WI38 (cell line): ENCODE data around the gene ATXN10.

ENCODE experiments used
- H3K4me3 ChIP-seq: 2 replicates; pipeline ENCODE4 v1.5.1; 2011; ENCODE audit warnings: low read depth, mild to moderate bottlenecking, control low read depth, low read length
- TF ChIP-seq, protein P1 (sequence below): IDR thresholded peaks from 2 replicates; pipeline ENCODE4 v1.5.1; 2012; ENCODE audit warnings: low read depth, mild to moderate bottlenecking, control low read depth, low read length

Gene ATXN10

DNA sequence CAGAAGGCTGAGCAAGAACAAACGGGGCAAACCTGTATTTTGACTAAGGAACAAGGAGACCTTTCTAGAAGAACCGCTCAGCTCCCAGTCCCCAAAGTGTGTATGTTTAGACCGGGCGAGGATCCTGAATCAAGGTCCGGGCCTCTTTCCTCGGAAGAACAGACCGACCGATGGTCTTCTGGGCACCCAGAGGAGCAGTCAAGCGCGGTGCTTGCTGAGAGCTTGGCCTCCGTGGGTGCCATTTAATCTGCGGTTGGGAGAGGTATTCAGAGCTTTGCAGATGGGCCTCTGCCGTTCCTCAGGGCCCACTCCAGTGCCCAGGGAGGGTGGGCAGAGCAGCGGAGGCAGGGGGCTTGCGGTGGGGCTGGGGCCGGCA is 26.5 kb upstream of the ATXN10 start:
- TF ChIP-seq, protein P1, sequence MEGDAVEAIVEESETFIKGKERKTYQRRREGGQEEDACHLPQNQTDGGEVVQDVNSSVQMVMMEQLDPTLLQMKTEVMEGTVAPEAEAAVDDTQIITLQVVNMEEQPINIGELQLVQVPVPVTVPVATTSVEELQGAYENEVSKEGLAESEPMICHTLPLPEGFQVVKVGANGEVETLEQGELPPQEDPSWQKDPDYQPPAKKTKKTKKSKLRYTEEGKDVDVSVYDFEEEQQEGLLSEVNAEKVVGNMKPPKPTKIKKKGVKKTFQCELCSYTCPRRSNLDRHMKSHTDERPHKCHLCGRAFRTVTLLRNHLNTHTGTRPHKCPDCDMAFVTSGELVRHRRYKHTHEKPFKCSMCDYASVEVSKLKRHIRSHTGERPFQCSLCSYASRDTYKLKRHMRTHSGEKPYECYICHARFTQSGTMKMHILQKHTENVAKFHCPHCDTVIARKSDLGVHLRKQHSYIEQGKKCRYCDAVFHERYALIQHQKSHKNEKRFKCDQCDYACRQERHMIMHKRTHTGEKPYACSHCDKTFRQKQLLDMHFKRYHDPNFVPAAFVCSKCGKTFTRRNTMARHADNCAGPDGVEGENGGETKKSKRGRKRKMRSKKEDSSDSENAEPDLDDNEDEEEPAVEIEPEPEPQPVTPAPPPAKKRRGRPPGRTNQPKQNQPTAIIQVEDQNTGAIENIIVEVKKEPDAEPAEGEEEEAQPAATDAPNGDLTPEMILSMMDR, result no peak
- H3K4me3 ChIP-seq, result no peak overlapping the region

DNA sequence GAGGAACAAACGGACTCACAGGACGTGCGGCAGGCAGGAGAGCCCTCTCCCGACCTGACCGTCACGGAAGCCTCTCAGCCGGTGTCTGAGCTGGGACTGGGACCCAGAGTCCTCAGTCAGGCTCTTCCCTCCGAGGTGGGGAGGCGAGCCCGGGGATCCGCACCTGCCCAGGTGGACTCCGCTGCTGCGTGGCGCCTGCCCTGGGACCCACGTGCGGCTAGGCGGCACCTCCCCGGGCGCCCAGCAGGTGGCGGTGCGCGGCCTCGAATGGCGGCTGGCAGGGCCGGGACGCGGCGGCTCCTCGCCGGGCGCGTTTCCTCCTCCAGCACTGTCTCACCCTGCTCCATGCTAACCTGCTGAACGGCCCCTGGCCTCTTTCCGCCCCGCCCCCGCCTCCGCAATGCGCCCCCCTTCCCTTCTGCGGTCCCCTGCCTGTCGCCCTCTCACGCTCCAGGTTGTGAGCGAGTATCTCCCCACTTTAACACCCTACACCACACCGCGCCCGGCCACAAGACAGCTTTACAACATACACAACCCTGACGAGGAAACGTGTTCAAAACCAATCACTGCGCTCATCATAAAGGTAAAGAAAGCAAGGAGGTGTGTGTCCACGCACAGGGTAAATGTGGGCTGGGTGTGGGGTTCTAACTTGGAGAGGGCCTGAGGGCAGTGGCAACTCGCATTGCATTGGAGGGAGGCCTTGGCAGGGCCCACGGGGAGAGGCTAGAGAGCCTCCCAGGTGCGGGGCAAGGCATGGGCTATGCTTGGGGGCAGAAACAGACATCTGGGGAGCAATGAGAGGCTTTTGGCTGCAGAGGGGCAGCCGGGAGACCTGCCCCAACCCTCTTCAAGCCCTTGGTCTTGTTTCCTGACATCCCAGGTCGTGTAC is 25.9 kb upstream of the ATXN10 start:
- TF ChIP-seq, protein P1, result peak; percentile 68
- no peak overlapping the region for H3K4me3 ChIP-seq

DNA sequence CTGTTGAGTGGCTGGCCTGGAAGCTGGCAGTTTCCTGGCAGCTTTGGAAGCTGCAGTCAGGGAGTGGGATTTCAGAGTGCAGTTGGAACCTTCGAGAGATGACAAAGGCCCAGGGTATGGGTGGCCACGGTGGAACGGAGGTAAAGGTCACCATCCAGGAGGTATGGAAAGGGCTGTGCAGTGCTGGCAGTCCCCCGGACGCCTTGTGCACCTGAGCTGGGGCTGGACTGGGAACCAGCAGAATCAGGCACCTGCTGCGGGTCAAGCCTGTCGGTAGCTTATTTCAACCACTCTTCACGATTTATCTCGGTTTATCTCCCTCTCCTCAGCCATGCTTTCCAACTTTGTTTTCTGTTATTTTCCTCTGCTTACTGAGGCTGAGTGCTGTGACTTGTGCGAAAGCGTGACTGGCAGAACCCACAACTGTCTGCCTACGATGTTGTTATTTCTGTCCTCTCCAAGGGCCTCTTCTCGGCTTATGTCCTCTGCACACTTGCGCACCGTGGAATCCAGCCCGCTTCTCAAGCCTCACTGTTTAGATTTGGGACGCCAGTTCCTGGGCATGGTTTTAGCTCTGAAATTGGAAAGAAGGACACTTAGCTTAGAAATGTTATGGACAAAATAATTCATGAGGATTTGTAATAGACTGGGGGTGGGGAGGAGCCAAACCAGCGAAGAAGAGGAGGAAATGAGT is 24.0 kb upstream of the ATXN10 start:
- TF ChIP-seq, protein P1, result no peak
- no peak overlapping the region for H3K4me3 ChIP-seq

DNA sequence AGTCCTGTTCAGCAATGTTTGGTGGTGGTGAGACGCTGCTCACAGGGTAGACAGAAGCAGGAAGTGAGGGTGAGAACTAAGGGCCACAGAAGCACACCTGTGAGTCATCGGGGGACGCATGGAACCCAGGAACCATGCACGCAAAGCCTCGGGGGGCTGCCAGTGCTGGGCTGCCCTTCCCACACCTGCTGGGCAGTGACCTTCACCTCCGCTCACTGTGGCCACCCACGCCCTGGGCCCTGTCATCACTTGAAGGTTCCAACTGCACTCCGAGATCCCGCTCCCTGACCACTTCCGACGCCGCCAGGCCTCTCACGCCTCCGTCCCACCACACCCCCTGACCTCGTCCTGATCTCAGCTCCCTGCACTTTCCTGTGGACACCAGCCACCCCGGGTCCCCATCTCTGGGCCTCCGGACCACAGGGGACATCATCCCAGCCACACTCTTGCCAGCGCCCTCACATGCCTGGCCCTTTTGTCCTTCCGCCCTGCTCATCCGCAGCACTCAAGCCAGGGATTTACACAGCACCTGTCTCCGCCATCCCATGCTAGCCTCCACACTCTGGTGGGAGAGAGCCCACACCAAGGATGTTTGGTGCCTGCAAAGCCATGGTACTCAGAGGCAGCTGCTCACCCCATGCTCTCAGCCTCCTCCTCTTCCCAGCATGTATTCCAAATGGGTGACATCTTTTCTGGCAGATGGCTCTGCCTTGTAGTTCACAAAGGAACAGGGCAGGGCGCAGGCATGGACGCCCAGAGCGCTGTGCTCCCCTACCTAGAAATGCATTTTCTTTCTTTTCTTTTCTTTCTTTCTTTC is 23.1 kb upstream of the ATXN10 start:
- no peak overlapping the region for H3K4me3 ChIP-seq
- TF ChIP-seq, protein P1, result no peak

DNA sequence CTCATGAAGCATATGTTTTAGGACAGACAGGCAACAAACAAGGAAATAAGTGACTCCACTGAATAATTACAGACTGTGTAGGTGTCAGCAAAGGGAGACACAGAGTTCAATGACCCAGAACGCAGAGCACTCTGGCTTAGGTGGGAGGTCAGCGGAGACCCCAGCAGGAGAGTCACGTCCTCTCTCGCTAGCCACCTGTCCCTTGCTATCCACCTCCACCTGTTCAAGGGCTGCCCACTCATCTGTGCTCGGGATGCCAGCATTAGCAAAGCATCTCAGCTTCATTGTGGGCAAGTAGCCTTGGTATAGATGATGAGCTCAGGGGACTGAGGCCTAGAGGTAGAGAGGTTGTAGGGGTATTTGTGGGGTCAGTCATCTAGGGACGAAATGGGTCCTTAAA is 21.8 kb upstream of the ATXN10 start:
- no peak overlapping the region for H3K4me3 ChIP-seq
- TF ChIP-seq, protein P1, result no peak

DNA sequence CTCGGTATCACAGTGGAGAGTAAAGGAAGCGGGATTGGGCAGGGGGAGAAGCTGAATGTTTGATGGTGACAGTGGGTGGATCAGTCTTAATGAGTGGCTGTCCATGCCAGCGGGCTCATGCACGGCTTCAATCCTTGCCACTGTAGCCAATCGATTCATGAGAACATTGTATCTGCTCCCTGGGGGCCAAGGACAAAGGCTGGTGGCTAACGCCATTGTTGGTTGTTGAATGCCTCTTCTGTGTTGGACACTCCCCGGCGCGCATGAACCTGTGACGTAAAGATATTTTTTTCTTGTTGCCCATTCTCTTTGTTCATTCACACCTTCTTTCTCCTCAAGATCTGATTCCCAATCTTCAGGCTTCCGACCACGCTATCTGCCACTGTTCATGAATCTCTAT is 20.9 kb upstream of the ATXN10 start:
- TF ChIP-seq, protein P1, result no peak
- no peak overlapping the region for H3K4me3 ChIP-seq
